NCI-H1105 (cell line): ENCODE results near the gene EME1.
"Not testable (repeated sequence)": the region's sequence is repeated elsewhere in the genome, so short reads cannot be mapped to it uniquely, and the experiment has no call there.

Experiments used
- DNase-seq: peaks from one replicate; lab custom pipeline; 2025; lab: John Stamatoyannopoulos, UW

Gene EME1

GRCh38 chr17:50394711-50395110, 21.7 kb downstream of the EME1 start:
- DNase-seq: no peak

- no peak for DNase-seq
Measured at GRCh38 chr17:50396261-50397110, 23.5 kb downstream of the EME1 start.

- peak; percentile 71 for DNase-seq
Measured at GRCh38 chr17:50397111-50397918, 24.3 kb downstream of the EME1 start, which contains the start of gene LRRC59. Gene LRRC59 (minus strand): TSS chr17:50397523. CDS start chr17:50397317, 206 bp downstream.

GRCh38 chr17:50397919-50398285, 24.9 kb downstream of the EME1 start:
- no peak for DNase-seq

- not testable (repeated sequence) for DNase-seq
Measured at GRCh38 chr17:50398672-50399071, 25.6 kb downstream of the EME1 start.

GRCh38 chr17:50399591-50399990, 26.6 kb downstream of the EME1 start:
- DNase-seq: not testable (repeated sequence)

GRCh38 chr17:50405351-50405750, 32.3 kb downstream of the EME1 start:
- not testable (repeated sequence) for DNase-seq

GRCh38 chr17:50406578-50406977, 33.5 kb downstream of the EME1 start:
- no peak for DNase-seq

- DNase-seq: no peak
Measured at GRCh38 chr17:50407921-50408320, 34.9 kb downstream of the EME1 start.

GRCh38 chr17:50412188-50412732, 39.2 kb downstream of the EME1 start:
- DNase-seq: no peak

- DNase-seq: no peak
Measured at GRCh38 chr17:50414808-50415207, 41.8 kb downstream of the EME1 start.

GRCh38 chr17:50419577-50419976, 46.5 kb downstream of the EME1 start:
- not testable (repeated sequence) for DNase-seq

GRCh38 chr17:50420419-50421112, 47.5 kb downstream of the EME1 start:
- DNase-seq: no peak

- DNase-seq: no peak
Measured at GRCh38 chr17:50421308-50422051, 48.5 kb downstream of the EME1 start.

GRCh38 chr17:50422738-50423137, 49.7 kb downstream of the EME1 start:
- no peak for DNase-seq

GRCh38 chr17:50423553-50424159, 50.6 kb downstream of the EME1 start:
- DNase-seq: no peak

- DNase-seq: no peak
Measured at GRCh38 chr17:50424246-50424995, 51.4 kb downstream of the EME1 start.

GRCh38 chr17:50424996-50425681, 52.1 kb downstream of the EME1 start:
- no peak for DNase-seq

- DNase-seq: no peak
Measured at GRCh38 chr17:50425682-50426471, 52.8 kb downstream of the EME1 start, which contains the start of gene ACSF2. Gene ACSF2 (plus strand): TSS chr17:50426218. CDS start chr17:50426262, 44 bp downstream.
